ENCODE data around the gene ARID3A. TPM values are rescaled to one million over a fixed set of nuclear protein-coding genes. Genes with fewer than 3 reads are reported as not detected.

Gene ARID3A
- total and polyA plus RNA-seq, 8 donors = 20.6 to 35.7 (median 23.6) TPM

Other genes starting within 250 kb of the ARID3A start
- gene FSTL3, start 249.6 kb upstream of the ARID3A start, total RNA-seq = 100 to 1,000 TPM in 1 of 2 donors, 10 to 100 TPM in 1; 94.8 to 145 TPM
- 10 to 100 TPM in 4 of 6 donors, 1 to 10 TPM in 2; 7.6 to 14.7 (median 11.2) TPM for gene FSTL3, start 249.6 kb upstream of the ARID3A start, polyA plus RNA-seq (ENCODE audit: insufficient read length in 6 of 6)
- gene PRSS57, start 230.6 kb upstream of the ARID3A start, total RNA-seq = not detected
- gene PRSS57, start 230.6 kb upstream of the ARID3A start, polyA plus RNA-seq (ENCODE audit: insufficient read length in 6 of 6) = under 1 TPM; 0.15 to 0.50 (median 0.29) TPM
- 10 to 100 TPM; 30.2 to 33.0 TPM for gene PALM, start 217.1 kb upstream of the ARID3A start, total RNA-seq
- gene PALM, start 217.1 kb upstream of the ARID3A start, polyA plus RNA-seq (ENCODE audit: insufficient read length in 6 of 6) = 10 to 100 TPM; 37.0 to 59.7 (median 42.8) TPM
- gene MISP, start 174.9 kb upstream of the ARID3A start, total RNA-seq = 10 to 100 TPM; 19.2 to 44.0 TPM
- gene MISP, start 174.9 kb upstream of the ARID3A start, polyA plus RNA-seq (ENCODE audit: insufficient read length in 6 of 6) = 10 to 100 TPM in 3 of 6 donors, 1 to 10 TPM in 3; 5.8 to 15.6 (median 10.6) TPM
- 100 to 1,000 TPM; 236 to 354 TPM for gene PTBP1, start 128.6 kb upstream of the ARID3A start, total RNA-seq
- 100 to 1,000 TPM; 317 to 374 (median 340) TPM for gene PTBP1, start 128.6 kb upstream of the ARID3A start, polyA plus RNA-seq (ENCODE audit: insufficient read length in 6 of 6)
- 1 to 10 TPM; 1.6 to 1.9 TPM for gene PLPPR3, start 104.1 kb upstream of the ARID3A start, total RNA-seq
- gene PLPPR3, start 104.1 kb upstream of the ARID3A start, polyA plus RNA-seq (ENCODE audit: insufficient read length in 6 of 6) = 10 to 100 TPM in 1 of 6 donors, 1 to 10 TPM in 5; 4.9 to 11.9 (median 6.8) TPM
- 1 to 10 TPM; 1.3 TPM for gene AZU1, start 98.2 kb upstream of the ARID3A start, total RNA-seq
- gene AZU1, start 98.2 kb upstream of the ARID3A start, polyA plus RNA-seq (ENCODE audit: insufficient read length in 6 of 6) = 1 to 10 TPM; 1.7 to 4.7 (median 2.5) TPM
- gene PRTN3, start 85.0 kb upstream of the ARID3A start, total RNA-seq = under 1 TPM; 0.55 to 0.58 TPM
- gene PRTN3, start 85.0 kb upstream of the ARID3A start, polyA plus RNA-seq (ENCODE audit: insufficient read length in 6 of 6) = 1 to 10 TPM; 1.5 to 3.8 (median 3.0) TPM
- 1 to 10 TPM in 1 of 2 donors, under 1 TPM in 1; 0.89 to 1.3 TPM for gene ELANE, start 73.7 kb upstream of the ARID3A start, total RNA-seq
- 1 to 10 TPM in 4 of 6 donors, under 1 TPM in 2; 0.70 to 2.2 (median 1.2) TPM for gene ELANE, start 73.7 kb upstream of the ARID3A start, polyA plus RNA-seq (ENCODE audit: insufficient read length in 6 of 6)
- 10 to 100 TPM; 78.0 to 85.3 TPM for gene CFD, start 66.4 kb upstream of the ARID3A start, total RNA-seq
- 10 to 100 TPM in 2 of 6 donors, 1 to 10 TPM in 4; 4.9 to 22.9 (median 8.1) TPM for gene CFD, start 66.4 kb upstream of the ARID3A start, polyA plus RNA-seq (ENCODE audit: insufficient read length in 6 of 6)
- 10 to 100 TPM; 51.7 to 55.8 TPM for gene MED16, start 32.8 kb upstream of the ARID3A start, total RNA-seq
- gene MED16, start 32.8 kb upstream of the ARID3A start, polyA plus RNA-seq (ENCODE audit: insufficient read length in 6 of 6) = 10 to 100 TPM; 42.4 to 61.7 (median 53.0) TPM
- not detected for gene RNU6-9, start 32.6 kb upstream of the ARID3A start, total RNA-seq
- gene RNU6-9, start 32.6 kb upstream of the ARID3A start, polyA plus RNA-seq (ENCODE audit: insufficient read length in 6 of 6) = not detected
- gene R3HDM4, start 12.8 kb upstream of the ARID3A start, total RNA-seq = 10 to 100 TPM; 46.1 to 66.3 TPM
- gene R3HDM4, start 12.8 kb upstream of the ARID3A start, polyA plus RNA-seq (ENCODE audit: insufficient read length in 6 of 6) = 10 to 100 TPM; 28.8 to 51.2 (median 37.4) TPM
- gene KISS1R, start 8.7 kb upstream of the ARID3A start, total RNA-seq = under 1 TPM in 1 of 2 donors, not detected in 1; 0.23 TPM
- gene KISS1R, start 8.7 kb upstream of the ARID3A start, polyA plus RNA-seq (ENCODE audit: insufficient read length in 6 of 6) = under 1 TPM in 2 of 6 donors, not detected in 4; 0.11 to 0.15 TPM
- 10 to 100 TPM; 36.1 to 40.7 TPM for gene WDR18, start 58.3 kb downstream of the ARID3A start, total RNA-seq
- 10 to 100 TPM; 26.6 to 35.9 (median 34.1) TPM for gene WDR18, start 58.3 kb downstream of the ARID3A start, polyA plus RNA-seq (ENCODE audit: insufficient read length in 6 of 6)
- gene GRIN3B, start 74.4 kb downstream of the ARID3A start, total RNA-seq = 1 to 10 TPM in 1 of 2 donors, not detected in 1; 2.7 TPM
- gene GRIN3B, start 74.4 kb downstream of the ARID3A start, polyA plus RNA-seq (ENCODE audit: insufficient read length in 6 of 6) = 1 to 10 TPM in 2 of 6 donors, under 1 TPM in 4; 0.37 to 1.4 (median 0.54) TPM
- gene TMEM259, start 95.1 kb downstream of the ARID3A start, total RNA-seq = 100 to 1,000 TPM; 135 to 154 TPM
- gene TMEM259, start 95.1 kb downstream of the ARID3A start, polyA plus RNA-seq (ENCODE audit: insufficient read length in 6 of 6) = 100 to 1,000 TPM in 2 of 6 donors, 10 to 100 TPM in 4; 74.2 to 117 (median 98.7) TPM
- not detected for gene RNU6-2, start 95.5 kb downstream of the ARID3A start, total RNA-seq
- not detected for gene RNU6-2, start 95.5 kb downstream of the ARID3A start, polyA plus RNA-seq (ENCODE audit: insufficient read length in 6 of 6)
- gene CNN2, start 100.6 kb downstream of the ARID3A start, total RNA-seq = 100 to 1,000 TPM; 250 to 259 TPM
- 100 to 1,000 TPM; 133 to 214 (median 160) TPM for gene CNN2, start 100.6 kb downstream of the ARID3A start, polyA plus RNA-seq (ENCODE audit: insufficient read length in 6 of 6)
- 10 to 100 TPM; 49.6 to 52.2 TPM for gene ABCA7, start 114.1 kb downstream of the ARID3A start, total RNA-seq
- 1 to 10 TPM; 3.3 to 5.5 (median 4.5) TPM for gene ABCA7, start 114.1 kb downstream of the ARID3A start, polyA plus RNA-seq (ENCODE audit: insufficient read length in 6 of 6)
- gene ARHGAP45, start 141.1 kb downstream of the ARID3A start, total RNA-seq = 10 to 100 TPM; 71.1 to 83.8 TPM
- 10 to 100 TPM in 5 of 6 donors, 1 to 10 TPM in 1; 8.5 to 12.3 (median 11.2) TPM for gene ARHGAP45, start 141.1 kb downstream of the ARID3A start, polyA plus RNA-seq (ENCODE audit: insufficient read length in 6 of 6)
- gene POLR2E, start 169.3 kb downstream of the ARID3A start, total RNA-seq = 100 to 1,000 TPM; 139 to 160 TPM
- 100 to 1,000 TPM; 120 to 147 (median 135) TPM for gene POLR2E, start 169.3 kb downstream of the ARID3A start, polyA plus RNA-seq (ENCODE audit: insufficient read length in 6 of 6)
- gene GPX4, start 178.0 kb downstream of the ARID3A start, total RNA-seq = 100 to 1,000 TPM; 266 to 365 TPM
- 100 to 1,000 TPM; 146 to 223 (median 208) TPM for gene GPX4, start 178.0 kb downstream of the ARID3A start, polyA plus RNA-seq (ENCODE audit: insufficient read length in 6 of 6)
- gene SBNO2, start 248.2 kb downstream of the ARID3A start, total RNA-seq = 100 to 1,000 TPM in 1 of 2 donors, 10 to 100 TPM in 1; 68.3 to 119 TPM
- 10 to 100 TPM; 17.9 to 25.5 (median 22.5) TPM for gene SBNO2, start 248.2 kb downstream of the ARID3A start, polyA plus RNA-seq (ENCODE audit: insufficient read length in 6 of 6)

Data from left lung (tissue), 8 donors.